ENCODE measurements around the gene DZIP1.
"Not testable (repeated sequence)": the region's sequence is repeated elsewhere in the genome, so short reads cannot be mapped to it uniquely, and the experiment has no call there.

Gene DZIP1

GRCh38 chr13:95603887-95604555 is 40.5 kb downstream of the DZIP1 start:
- DNase-seq (ENCODE audit: low read depth), result no peak

GRCh38 chr13:95601906-95602305 is 42.6 kb downstream of the DZIP1 start:
- no peak for DNase-seq (ENCODE audit: low read depth)

GRCh38 chr13:95601216-95601615 is 43.3 kb downstream of the DZIP1 start:
- DNase-seq (ENCODE audit: low read depth), result no peak

- DNase-seq (ENCODE audit: low read depth), result no peak
Observed at GRCh38 chr13:95596701-95597100, 47.8 kb downstream of the DZIP1 start.

- DNase-seq (ENCODE audit: low read depth), result no peak
Observed at GRCh38 chr13:95593462-95593861, 51.0 kb downstream of the DZIP1 start.

- DNase-seq (ENCODE audit: low read depth), result no peak
Observed at GRCh38 chr13:95588721-95589120, 55.8 kb downstream of the DZIP1 start.

- DNase-seq (ENCODE audit: low read depth), result no peak
Observed at GRCh38 chr13:95588134-95588533, 56.4 kb downstream of the DZIP1 start.

- no peak for DNase-seq (ENCODE audit: low read depth)
Observed at GRCh38 chr13:95585867-95586266, 58.6 kb downstream of the DZIP1 start.

- DNase-seq (ENCODE audit: low read depth), result no peak
Observed at GRCh38 chr13:95579303-95579702, 65.2 kb downstream of the DZIP1 start.

- no peak for DNase-seq (ENCODE audit: low read depth)
Observed at GRCh38 chr13:95573221-95573620, 71.3 kb downstream of the DZIP1 start.

- DNase-seq (ENCODE audit: low read depth), result no peak
Observed at GRCh38 chr13:95571941-95572340, 72.6 kb downstream of the DZIP1 start.

- no peak for DNase-seq (ENCODE audit: low read depth)
Observed at GRCh38 chr13:95570016-95570415, 74.5 kb downstream of the DZIP1 start.

- DNase-seq (ENCODE audit: low read depth), result no peak
Observed at GRCh38 chr13:95568131-95568530, 76.4 kb downstream of the DZIP1 start.

GRCh38 chr13:95565758-95566157 is 78.7 kb downstream of the DZIP1 start:
- not testable (repeated sequence) for DNase-seq (ENCODE audit: low read depth)

GRCh38 chr13:95564733-95565291 is 79.7 kb downstream of the DZIP1 start:
- DNase-seq (ENCODE audit: low read depth), result no peak

GRCh38 chr13:95564091-95564490 is 80.4 kb downstream of the DZIP1 start:
- DNase-seq (ENCODE audit: low read depth), result no peak

GRCh38 chr13:95560387-95560786 is 84.1 kb downstream of the DZIP1 start:
- no peak for DNase-seq (ENCODE audit: low read depth)

- DNase-seq (ENCODE audit: low read depth), result no peak
Observed at GRCh38 chr13:95559100-95559499, 85.4 kb downstream of the DZIP1 start.

- DNase-seq (ENCODE audit: low read depth), result no peak
Observed at GRCh38 chr13:95557013-95557412, 87.5 kb downstream of the DZIP1 start.

GRCh38 chr13:95553581-95554385 is 90.7 kb downstream of the DZIP1 start:
- no peak for DNase-seq (ENCODE audit: low read depth)

GRCh38 chr13:95552539-95553441 is 91.7 kb downstream of the DZIP1 start, which contains the start of gene CLDN10:
TSS of gene CLDN10 (plus strand) at chr13:95552720. CDS start at chr13:95552754, 34 bp downstream.
- DNase-seq (ENCODE audit: low read depth), result no peak

- DNase-seq (ENCODE audit: low read depth), result no peak
Observed at GRCh38 chr13:95552208-95552538, 92.3 kb downstream of the DZIP1 start.
